Fibroblast of lung (primary cell): ENCODE measurements around the gene ADGRV1. TPM values are rescaled to one million over a fixed set of nuclear protein-coding genes. Genes with fewer than 3 reads are reported as not detected.

Experiments
- DNase-seq, 2 donors: peaks; one replicate each; pipeline versions ENCODE4 v3.0.0 to v3.0.0-alpha.2; 2010; ENCODE audit warnings: low read depth in 2 of 2
- H2AFZ ChIP-seq: 2 replicates; pipeline ENCODE4 v1.5.1; 2012; ENCODE audit warnings: low read length, control low read depth, inconsistent platforms
- H3K27ac ChIP-seq: 2 replicates; pipeline ENCODE4 v1.5.1; 2011; ENCODE audit warnings: low read length, control low read depth; ENCODE audit not compliant: insufficient read depth
- H3K27me3 ChIP-seq: 2 replicates; pipeline ENCODE4 v1.5.1; 2011; ENCODE audit warnings: mild to moderate bottlenecking, low read length; ENCODE audit not compliant: control insufficient read depth, insufficient read depth
- H3K36me3 ChIP-seq: 2 replicates; pipeline ENCODE4 v1.5.1; 2011; ENCODE audit warnings: low read length; ENCODE audit not compliant: control insufficient read depth, insufficient read depth
- H3K4me1 ChIP-seq: 2 replicates; pipeline ENCODE4 v1.5.1; 2011; ENCODE audit warnings: low read length; ENCODE audit not compliant: control insufficient read depth, insufficient read depth; ENCODE audit errors: extremely low read depth
- H3K4me2 ChIP-seq: 2 replicates; pipeline ENCODE4 v1.5.1; 2011; ENCODE audit warnings: low read length, control low read depth; ENCODE audit not compliant: insufficient read depth; ENCODE audit errors: extremely low read depth
- H3K4me3 ChIP-seq, 4 experiments: fragments of 200-600 bp in 1 of 4; sonication (generic) in 1 of 4; replicated peaks in 1 of 4; 2 replicates each; pipeline ENCODE4 v1.5.1; 2011 to 2016; ENCODE audit warnings: low read length in 4 of 4, low read depth in 3 of 4, mild to moderate bottlenecking in 3 of 4, control low read depth in 2 of 4, inconsistent platforms in 1 of 4, mixed read lengths in 1 of 4; ENCODE audit not compliant: insufficient read depth in 1 of 4; ENCODE audit errors: control extremely low read depth in 1 of 4
- H3K79me2 ChIP-seq: 2 replicates; pipeline ENCODE4 v1.5.1; 2012; ENCODE audit warnings: mild to moderate bottlenecking, low read length, inconsistent platforms; ENCODE audit not compliant: control insufficient read depth, insufficient read depth
- H3K9ac ChIP-seq: 2 replicates; pipeline ENCODE4 v1.5.1; 2011; ENCODE audit warnings: mild to moderate bottlenecking, low read length, control low read depth; ENCODE audit not compliant: insufficient read depth
- H3K9me3 ChIP-seq: 2 replicates; pipeline ENCODE4 v1.5.1; 2012; ENCODE audit warnings: low read depth, low read length; ENCODE audit not compliant: control insufficient read depth, insufficient read depth
- H4K20me1 ChIP-seq: 2 replicates; pipeline ENCODE4 v1.5.1; 2011; ENCODE audit warnings: low read length; ENCODE audit not compliant: control insufficient read depth, insufficient read depth; ENCODE audit errors: extremely low read depth
- EZH2 ChIP-seq: IDR thresholded peaks from 2 replicates; pipeline ENCODE4 v1.5.1; 2012; ENCODE audit warnings: low read length, control low read depth, mild to moderate bottlenecking; ENCODE audit errors: missing control alignments
- polyA plus RNA-seq, 2 donors: library from polyadenylated mRNA; depleted of rRNA in 1 of 2; stranded (reverse) in 1 of 2; unstranded in 1 of 2; fragments of >200 nt; gene quantifications; 2 replicates each; pipeline ENCODE4 v1.2.1, GENCODE V29; 2011 to 2012; ENCODE audit warnings: missing spikeins in 1 of 2
- total RNA-seq: library from RNA; depleted of rRNA; stranded (reverse); fragments of >200 nt; gene quantifications from 2 replicates; pipeline ENCODE4 v1.2.1, GENCODE V29; 2014
- TF ChIP-seq, protein P1 (sequence below), 2 donors: IDR thresholded peaks in 1 of 2; conservative IDR thresholded peaks in 1 of 2; 1 replicate in 1 of 2; 2 replicates in 1 of 2; pipeline ENCODE4 v1.5.1; 2011 to 2012; ENCODE audit warnings: low read length in 2 of 2, control low read depth in 1 of 2, inconsistent platforms in 1 of 2, low read depth in 1 of 2, mild to moderate bottlenecking in 1 of 2

ADGRV1 gene
- total and polyA plus RNA-seq, 2 donors (not counting 1 experiment from before 2014, with no cell fraction given), result 0.15 to 0.17 TPM

DNA sequence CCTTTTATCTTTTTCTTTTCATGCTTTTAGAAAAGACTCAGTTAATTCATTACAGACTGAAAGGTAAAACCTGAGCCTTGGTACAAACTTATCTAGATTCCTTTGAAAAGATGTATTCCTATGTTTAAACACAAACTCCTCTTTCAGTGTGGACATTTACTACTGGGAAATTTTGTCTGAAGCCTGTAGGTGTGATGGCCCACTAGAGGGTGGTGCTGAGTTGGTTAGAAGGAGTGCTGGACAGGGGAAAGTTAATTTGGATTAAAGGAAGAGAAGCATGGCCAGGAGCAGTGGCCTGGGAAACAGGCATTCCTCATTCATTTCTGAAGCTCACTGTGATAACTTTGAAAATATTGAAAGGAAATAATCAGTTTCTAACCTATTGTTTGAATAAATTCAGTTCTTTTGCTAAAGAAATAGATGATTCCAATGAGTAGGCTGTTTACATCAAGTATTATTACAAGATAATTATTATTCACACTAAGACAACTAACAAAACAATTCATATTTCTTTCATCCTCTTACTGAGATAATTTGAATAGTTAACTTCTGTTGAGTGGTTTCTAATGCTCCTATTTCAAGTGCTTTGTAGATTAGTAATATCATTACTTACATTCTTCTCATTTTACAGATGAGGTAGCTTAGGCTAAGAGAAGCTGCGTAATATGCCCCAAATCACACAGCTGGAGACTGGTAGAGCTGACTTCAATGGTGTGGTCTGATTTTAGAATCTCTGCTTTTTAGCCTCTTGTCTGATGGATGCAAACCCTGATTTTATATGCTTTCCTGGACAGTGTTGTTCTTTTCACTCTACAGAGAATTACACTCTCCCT lies 150.9 kb downstream of the ADGRV1 start:
- Histone ChIP-seq H2AFZ (no peak overlapping the region), H3K9ac (no peak overlapping the region), H3K36me3 (no peaks in the 10 kb centered on the region), H3K9me3 (no peaks in the 10 kb centered on the region), H3K27ac (no peak overlapping the region), H3K27me3 (no peaks in the 10 kb centered on the region), H3K79me2 (no peaks in the 10 kb centered on the region), H4K20me1 (no peaks in the 10 kb centered on the region), H3K4me1 (no peaks in the 10 kb centered on the region), H3K4me2 (no peak overlapping the region), H3K4me3 (no peak overlapping the region)
- TF ChIP-seq EZH2, result no peak
- TF ChIP-seq, protein P1, sequence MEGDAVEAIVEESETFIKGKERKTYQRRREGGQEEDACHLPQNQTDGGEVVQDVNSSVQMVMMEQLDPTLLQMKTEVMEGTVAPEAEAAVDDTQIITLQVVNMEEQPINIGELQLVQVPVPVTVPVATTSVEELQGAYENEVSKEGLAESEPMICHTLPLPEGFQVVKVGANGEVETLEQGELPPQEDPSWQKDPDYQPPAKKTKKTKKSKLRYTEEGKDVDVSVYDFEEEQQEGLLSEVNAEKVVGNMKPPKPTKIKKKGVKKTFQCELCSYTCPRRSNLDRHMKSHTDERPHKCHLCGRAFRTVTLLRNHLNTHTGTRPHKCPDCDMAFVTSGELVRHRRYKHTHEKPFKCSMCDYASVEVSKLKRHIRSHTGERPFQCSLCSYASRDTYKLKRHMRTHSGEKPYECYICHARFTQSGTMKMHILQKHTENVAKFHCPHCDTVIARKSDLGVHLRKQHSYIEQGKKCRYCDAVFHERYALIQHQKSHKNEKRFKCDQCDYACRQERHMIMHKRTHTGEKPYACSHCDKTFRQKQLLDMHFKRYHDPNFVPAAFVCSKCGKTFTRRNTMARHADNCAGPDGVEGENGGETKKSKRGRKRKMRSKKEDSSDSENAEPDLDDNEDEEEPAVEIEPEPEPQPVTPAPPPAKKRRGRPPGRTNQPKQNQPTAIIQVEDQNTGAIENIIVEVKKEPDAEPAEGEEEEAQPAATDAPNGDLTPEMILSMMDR (conservative IDR thresholded peaks at IDR 0.05 in 1 of 2, IDR thresholded peaks at IDR 0.05 in 1 of 2; ENCODE audit: low read depth in 1 of 2, low read length in 2 of 2), result peak; percentile 82 to 89
- DNase-seq, result peak; percentile 40 to 70

DNA sequence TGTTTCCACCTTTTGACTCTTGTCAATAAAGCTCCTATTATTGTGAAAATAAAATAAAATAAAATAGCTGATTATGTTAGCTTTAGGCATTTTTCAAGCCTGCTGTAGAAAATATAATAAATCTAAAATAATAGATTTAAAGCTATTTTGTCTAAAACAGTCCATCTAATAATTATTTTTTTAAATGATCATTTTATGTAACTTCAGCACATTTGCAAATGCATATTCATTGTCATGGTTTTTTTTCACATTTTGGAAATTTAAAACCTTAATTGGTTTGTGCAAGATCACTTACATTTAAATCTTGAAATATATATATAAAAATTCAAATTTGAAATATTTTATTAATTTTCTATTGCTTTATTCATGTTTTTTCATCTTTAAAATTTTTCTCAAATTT lies 159.8 kb downstream of the ADGRV1 start:
- no peaks in the 10 kb centered on the region for H3K9me3 ChIP-seq
- H3K27me3 ChIP-seq, result no peaks in the 10 kb centered on the region
- TF ChIP-seq, protein P1 (conservative IDR thresholded peaks at IDR 0.05 in 1 of 2, IDR thresholded peaks at IDR 0.05 in 1 of 2; ENCODE audit: low read depth in 1 of 2, low read length in 2 of 2), result no peak
- TF ChIP-seq EZH2, result no peak
- H3K4me1 ChIP-seq, result no peaks in the 10 kb centered on the region
- no peaks in the 10 kb centered on the region for H3K36me3 ChIP-seq
- H3K9ac ChIP-seq, result no peak overlapping the region
- DNase-seq, result no peak
- no peaks in the 10 kb centered on the region for H4K20me1 ChIP-seq
- H3K27ac ChIP-seq, result no peak overlapping the region
- no peak overlapping the region for H3K4me2 ChIP-seq
- H3K4me3 ChIP-seq, result no peak overlapping the region
- H3K79me2 ChIP-seq, result no peaks in the 10 kb centered on the region
- H2AFZ ChIP-seq, result no peak overlapping the region

DNA sequence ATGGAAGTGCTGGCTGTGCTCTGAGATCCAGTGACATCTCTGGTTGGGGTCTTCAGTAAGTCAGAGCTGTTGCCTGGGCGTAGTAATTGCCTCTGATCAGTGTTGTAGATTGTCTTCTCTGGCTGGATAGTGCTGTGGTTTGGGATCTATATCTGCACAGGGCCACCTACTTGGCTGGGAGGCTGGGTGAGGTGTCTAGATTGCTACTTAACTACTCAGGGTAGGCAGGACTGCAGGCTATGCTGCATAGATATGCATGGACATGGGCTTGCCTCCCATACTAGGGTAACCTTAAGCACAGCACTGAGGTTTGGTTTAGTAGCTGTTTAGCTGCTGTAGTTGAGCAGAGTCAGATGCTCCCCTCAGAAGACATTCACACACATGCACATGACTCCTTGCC lies 181.0 kb downstream of the ADGRV1 start:
- Histone ChIP-seq H3K79me2 (no peaks in the 10 kb centered on the region), H3K27ac (no peak overlapping the region), H2AFZ (no peak overlapping the region), H3K4me3 (no peak overlapping the region), H4K20me1 (no peaks in the 10 kb centered on the region), H3K4me2 (no peak overlapping the region), H3K36me3 (no peaks in the 10 kb centered on the region), H3K9me3 (no peaks in the 10 kb centered on the region), H3K9ac (no peak overlapping the region), H3K27me3 (no peaks in the 10 kb centered on the region), H3K4me1 (no peaks in the 10 kb centered on the region)
- no peak for DNase-seq
- TF ChIP-seq EZH2, result no peak
- TF ChIP-seq, protein P1 (conservative IDR thresholded peaks at IDR 0.05 in 1 of 2, IDR thresholded peaks at IDR 0.05 in 1 of 2; ENCODE audit: low read depth in 1 of 2, low read length in 2 of 2), result no peak
